HepG2 (cell line): ENCODE data around the gene TMEM63B. TPM values are rescaled to one million over a fixed set of nuclear protein-coding genes. Genes with fewer than 3 reads are reported as not detected.

Source experiments
- ATAC-seq: fragments of 200-7000 bp; cut with Tn5 transposase; 3 replicates; pipeline ENCODE4 v1.9.1; 2020; ENCODE audit warnings: mild to moderate bottlenecking, moderate library complexity
- BruUV-seq: library from RNA; stranded (reverse); fragments of 400-500 nt; replicated peaks from 2 replicates; lab custom pipeline; 2021; lab: Mats Ljungman, UMichigan
- CTCF ChIA-PET: fragments of 300-600 bp; formaldehyde crosslinking; extraction: SDS; loops from one replicate; lab custom pipeline; 2021; ENCODE audit warnings: low total read pairs, inconsistent platforms, low intra/inter-chr PET ratio; lab: Yijun Ruan, JAX
- POLR2A ChIA-PET: fragments of 350-600 bp; sonication (Branson Sonifier 250); formaldehyde crosslinking; loops from one replicate; lab custom pipeline; 2020; ENCODE audit warnings: antibody characterized with exemption, inconsistent platforms; lab: Yijun Ruan, JAX
- DNase-seq: peaks from one replicate; pipeline ENCODE4 v3.0.0-alpha.2; 2015; ENCODE audit warnings: low spot score
- FAIRE-seq: peaks from 3 replicates; lab custom pipeline; 2011; peaks lifted over from hg19 to GRCh38; lab: Jason Lieb, UNC
- H2AFZ ChIP-seq: one replicate; pipeline ENCODE4 v1.6.1; 2011; ENCODE audit warnings: low read length, inconsistent platforms
- H3K27ac ChIP-seq: fragments of 300-600 bp; 3 replicates; pipeline ENCODE4 v1.8.0; 2011; ENCODE audit warnings: mixed run types, mild to moderate bottlenecking, mixed read lengths, low read length, inconsistent platforms; ENCODE audit not compliant: insufficient read depth; ENCODE audit errors: extremely low read length
- H3K27me3 ChIP-seq, 2 experiments: fragments of 200-600 bp in 1 of 2; 2 replicates in 1 of 2; 3 replicates in 1 of 2; pipeline versions ENCODE4 v1.6.0 to v1.8.0; 2011; ENCODE audit warnings: low read length in 2 of 2, mild to moderate bottlenecking in 2 of 2, moderate library complexity in 2 of 2, inconsistent platforms in 1 of 2; ENCODE audit not compliant: insufficient read depth in 2 of 2, control insufficient read depth in 1 of 2
- H3K36me3 ChIP-seq, 2 experiments: fragments of 200-600 bp in 1 of 2; replicated peaks in 1 of 2; 2 replicates in 1 of 2; 3 replicates in 1 of 2; pipeline versions ENCODE4 v1.5.1 to v1.8.0; 2011; ENCODE audit warnings: low read length in 2 of 2, inconsistent platforms in 1 of 2; ENCODE audit not compliant: insufficient read depth in 2 of 2, control insufficient read depth in 1 of 2
- H3K4me1 ChIP-seq: 2 replicates; pipeline ENCODE4 v1.5.1; 2012; ENCODE audit warnings: low read length, inconsistent platforms; ENCODE audit not compliant: insufficient read depth
- H3K4me2 ChIP-seq: 2 replicates; pipeline ENCODE4 v1.6.0; 2011; ENCODE audit warnings: low read depth, low read length, inconsistent platforms
- H3K4me3 ChIP-seq, 3 experiments: fragments of 200-600 bp in 1 of 3; sonication (generic), shearing (Covaris generic) in 1 of 3; replicated peaks in 1 of 3; 2 replicates each; pipeline ENCODE4 v1.5.1; 2011 to 2016; ENCODE audit warnings: low read length in 3 of 3, inconsistent platforms in 2 of 3, low read depth in 2 of 3, mild to moderate bottlenecking in 2 of 3, control low read depth in 1 of 3, mixed read lengths in 1 of 3; ENCODE audit not compliant: insufficient read depth in 1 of 3
- H3K79me2 ChIP-seq: one replicate; pipeline ENCODE4 v1.6.1; 2011; ENCODE audit warnings: low read length, inconsistent platforms; ENCODE audit not compliant: insufficient read depth
- H3K9ac ChIP-seq: 2 replicates; pipeline ENCODE4 v1.6.0; 2011; ENCODE audit warnings: mild to moderate bottlenecking, low read depth, low read length, inconsistent platforms; ENCODE audit not compliant: insufficient read depth
- H3K9me3 ChIP-seq: 2 replicates; pipeline ENCODE4 v1.5.1; 2012; ENCODE audit warnings: mild to moderate bottlenecking, low read length
- H4K20me1 ChIP-seq: 2 replicates; pipeline ENCODE4 v1.6.0; 2011; ENCODE audit warnings: inconsistent platforms, mild to moderate bottlenecking, low read length, moderate library complexity; ENCODE audit not compliant: insufficient read depth
- DMAP1 ChIP-seq: IDR thresholded peaks from 2 replicates; pipeline ENCODE4 v1.6.1; 2016
- GZF1 ChIP-seq: sonication (generic); formaldehyde crosslinking; IDR thresholded peaks from 2 replicates; pipeline ENCODE4 v1.5.1; 2020; ENCODE audit warnings: mild to moderate bottlenecking, missing genetic modification reagents
- PRDM4 ChIP-seq: sonication (generic); formaldehyde crosslinking; IDR thresholded peaks from 2 replicates; pipeline ENCODE4 v1.9.0; 2021; ENCODE audit warnings: missing genetic modification reagents, borderline replicate concordance
- SIX4 ChIP-seq: sonication (generic); formaldehyde crosslinking; IDR thresholded peaks from 2 replicates; pipeline ENCODE4 v1.4.0; 2020; ENCODE audit warnings: missing genetic modification reagents
- SOX13 ChIP-seq, 3 experiments: fragments of 450-650 bp in 1 of 3; sonication (generic) in 1 of 3; formaldehyde crosslinking in 1 of 3; IDR thresholded peaks in 2 of 3; conservative IDR thresholded peaks in 1 of 3; 2 replicates each; pipeline versions ENCODE4 v1.5.0 to v1.6.1; 2016 to 2020; ENCODE audit warnings: antibody characterized with exemption in 1 of 3, mild to moderate bottlenecking in 1 of 3, missing compliant biosample characterization in 1 of 3, missing genetic modification reagents in 1 of 3, moderate library complexity in 1 of 3
- ZC3H13 ChIP-seq: sonication (generic); formaldehyde crosslinking; IDR thresholded peaks from 2 replicates; pipeline ENCODE4 v1.8.1; 2023; ENCODE audit warnings: mild to moderate bottlenecking, missing genetic modification reagents, moderate library complexity
- ZMYM2 ChIP-seq: sonication (generic); formaldehyde crosslinking; IDR thresholded peaks from 2 replicates; pipeline ENCODE4 v1.8.0; 2022; ENCODE audit warnings: mild to moderate bottlenecking, missing genetic modification reagents
- ZNF276 ChIP-seq: sonication (generic); formaldehyde crosslinking; IDR thresholded peaks from 2 replicates; pipeline ENCODE4 v1.4.0; 2020; ENCODE audit warnings: mild to moderate bottlenecking, low read depth, missing genetic modification reagents
- ZNF282 ChIP-seq: fragments of 450-650 bp; IDR thresholded peaks from 2 replicates; pipeline ENCODE4 v1.6.1; 2018; ENCODE audit not compliant: partially characterized antibody
- ZNF343 ChIP-seq: sonication (generic); formaldehyde crosslinking; IDR thresholded peaks from 2 replicates; pipeline ENCODE4 v1.4.0; 2020; ENCODE audit warnings: mild to moderate bottlenecking, missing genetic modification reagents
- ZNF552 ChIP-seq: sonication (generic); formaldehyde crosslinking; IDR thresholded peaks from 2 replicates; pipeline ENCODE4 v1.9.0; 2022; ENCODE audit warnings: missing genetic modification reagents, mild to moderate bottlenecking, borderline replicate concordance
- ZNF580 ChIP-seq: IDR thresholded peaks from 2 replicates; pipeline ENCODE4 v1.6.1; 2016; ENCODE audit warnings: low read depth, borderline replicate concordance
- ZNF616 ChIP-seq: sonication (generic); formaldehyde crosslinking; IDR thresholded peaks from 2 replicates; pipeline ENCODE4 v1.5.0; 2020; ENCODE audit warnings: low read depth, mild to moderate bottlenecking, missing genetic modification reagents
- ZNF629 ChIP-seq: sonication (generic); formaldehyde crosslinking; conservative IDR thresholded peaks from 2 replicates; pipeline ENCODE4 v1.5.0; 2020; ENCODE audit warnings: missing genetic modification reagents
- ZNF781 ChIP-seq: sonication (generic); formaldehyde crosslinking; IDR thresholded peaks from 2 replicates; pipeline ENCODE4 v1.5.1; 2020; ENCODE audit warnings: borderline replicate concordance, mild to moderate bottlenecking, missing genetic modification reagents; ENCODE audit errors: not compliant biosample characterization
- ZNF790 ChIP-seq: sonication (generic); formaldehyde crosslinking; IDR thresholded peaks from 2 replicates; pipeline ENCODE4 v1.8.0; 2022; ENCODE audit warnings: missing genetic modification reagents, mild to moderate bottlenecking, borderline replicate concordance
- WGBS: methylation state at CpG from one replicate; pipeline ENCODE4 v1.1.6; 2017; ENCODE audit warnings: low lambda C conversion rate; 5-methylcytosine and 5-hydroxymethylcytosine counted together
- in situ Hi-C: cut with HindIII; loops from 2 replicates; pipeline ENCODE4 v1.10.0; 2017; ENCODE audit warnings: low pct_unique_long_range_greater_than_20kb; ENCODE audit not compliant: extremely low pct_ligation_motif_present
- intact Hi-C: fragments of 100-400 bp; cut with micrococcal nuclease; formaldehyde crosslinking; loops from one replicate; pipeline ENCODE4 v1.10.0; 2022; ENCODE audit not compliant: unreplicated experiment
- polyA plus RNA-seq, 8 experiments: library from polyadenylated mRNA; depleted of rRNA in 3 of 8; stranded (reverse) in 7 of 8; unstranded in 1 of 8; fragments of >200 nt; fragmentation: Illumina TruSeq in 4 of 8; extraction: Trizol in 4 of 8; gene quantifications; 2 replicates each; pipeline versions ENCODE4 v1.2.1 to v1.2.3, GENCODE V29; 2011 to 2016; ENCODE audit warnings: low read depth in 4 of 8, missing spikeins in 1 of 8, mixed read lengths in 1 of 8; ENCODE audit not compliant: insufficient read depth in 1 of 8
- total RNA-seq, 5 experiments: library from RNA; depleted of rRNA; stranded (reverse); fragments of >200 nt; fragmentation: Illumina TruSeq; extraction: Trizol; gene quantifications; 2 replicates each; pipeline ENCODE4 v1.2.3, GENCODE V29; 2016; ENCODE audit warnings: low read depth in 1 of 5

TMEM63B gene
- total and polyA plus RNA-seq, 2 of the 13 experiments (the other 11 are each of a cell fraction or from before 2014, with no cell fraction given) = 27.4 to 75.8 TPM

- ChIA-PET CTCF (no interaction called here), POLR2A (interaction anchor here (0.7 to 0.9 kb wide), 2 partner anchors 9 to 199 kb away, joined by 3 read pairs; no protein-coding TSS in a partner anchor)
- in situ Hi-C loops = no loop called here
- WGBS = 82% methylated on average over 2 of the region's 2 CpGs
- Histone ChIP-seq H2AFZ (no peak overlapping the region), H3K4me1 (peaks cover 68% of the 10 kb centered on the region), H3K27me3 (no peaks in the 10 kb centered on the region), H3K4me3 (no peak overlapping the region), H3K4me2 (no peak overlapping the region), H3K79me2 (no peaks in the 10 kb centered on the region), H3K9ac (no peak overlapping the region), H3K27ac (no peak overlapping the region), H3K9me3 (no peaks in the 10 kb centered on the region), H3K36me3 (no peaks in the 10 kb centered on the region), H4K20me1 (no peaks in the 10 kb centered on the region)
- DNase-seq (no peak), ATAC-seq (no peak), FAIRE-seq (no peak)
- intact Hi-C loops = no loop called here
- no peak for TF ChIP-seq ZNF580 (CRISPR knock-in tag)
- TF ChIP-seq ZNF616 (CRISPR knock-in tag) = no peak
- no peak for TF ChIP-seq ZC3H13
- no peak for TF ChIP-seq ZNF343 (CRISPR knock-in tag)
- TF ChIP-seq ZNF629 (CRISPR knock-in tag) = no peak
- no peak for TF ChIP-seq ZNF552 (CRISPR knock-in tag)
- no peak for TF ChIP-seq PRDM4
- TF ChIP-seq SIX4 = no peak
- no peak for TF ChIP-seq DMAP1 (CRISPR knock-in tag)
- TF ChIP-seq ZMYM2 (CRISPR knock-in tag) = no peak
- TF ChIP-seq GZF1 (CRISPR knock-in tag) = no peak
- no peak for TF ChIP-seq ZNF276 (CRISPR knock-in tag)
- no peak for TF ChIP-seq ZNF781 (CRISPR knock-in tag)
- TF ChIP-seq SOX13 (IDR thresholded peaks at IDR 0.05) = no peak
- TF ChIP-seq SOX13 (CRISPR knock-in tag; conservative IDR thresholded peaks at IDR 0.05 in 1 of 2, IDR thresholded peaks at IDR 0.05 in 1 of 2) = no peak
- TF ChIP-seq ZNF282 = no peak
- TF ChIP-seq ZNF790 = no peak
- BruUV-seq = no TSS peak
These were observed 42.1 kb upstream of the TMEM63B start for GRCh38 chr6:44085219-44085618.
